H7 (cell line): ENCODE data around the gene RAB36. TPM values are rescaled to one million over a fixed set of nuclear protein-coding genes. Genes with fewer than 3 reads are reported as not detected.

Experiments
- DNase-seq: peaks from one replicate; pipeline ENCODE4 v3.0.0; 2012
- H3K27me3 ChIP-seq: 2 replicates; pipeline ENCODE4 v1.6.0; 2011; ENCODE audit warnings: mild to moderate bottlenecking, low read length; ENCODE audit not compliant: control insufficient read depth, insufficient read depth
- H3K36me3 ChIP-seq: replicated peaks from 2 replicates; pipeline ENCODE4 v1.5.1; 2011; ENCODE audit warnings: low read length; ENCODE audit not compliant: control insufficient read depth, insufficient read depth
- H3K4me3 ChIP-seq: 2 replicates; pipeline ENCODE4 v1.5.1; 2011; ENCODE audit warnings: low read depth, mild to moderate bottlenecking, control low read depth, low read length, moderate library complexity; ENCODE audit not compliant: insufficient read depth
- total RNA-seq: library from RNA; depleted of rRNA; stranded (reverse); fragments of >200 nt; shearing (Covaris generic); gene quantifications from 2 replicates; pipeline ENCODE4 v1.2.3, GENCODE V29; 2014

The RAB36 gene
- total RNA-seq, 1 experiment from 2014 or later = 1.7 TPM

GRCh38 chr22:23114721-23115020, 30.6 kb upstream of the RAB36 start:
- H3K4me3 ChIP-seq = no peak overlapping the region
- H3K27me3 ChIP-seq = no peaks in the 10 kb centered on the region
- no peak for DNase-seq
- no peaks in the 10 kb centered on the region for H3K36me3 ChIP-seq

GRCh38 chr22:23115369-23115768, 29.9 kb upstream of the RAB36 start:
- no peak for DNase-seq
- Histone ChIP-seq H3K36me3 (no peaks in the 10 kb centered on the region), H3K27me3 (no peaks in the 10 kb centered on the region), H3K4me3 (no peak overlapping the region)

DNA sequence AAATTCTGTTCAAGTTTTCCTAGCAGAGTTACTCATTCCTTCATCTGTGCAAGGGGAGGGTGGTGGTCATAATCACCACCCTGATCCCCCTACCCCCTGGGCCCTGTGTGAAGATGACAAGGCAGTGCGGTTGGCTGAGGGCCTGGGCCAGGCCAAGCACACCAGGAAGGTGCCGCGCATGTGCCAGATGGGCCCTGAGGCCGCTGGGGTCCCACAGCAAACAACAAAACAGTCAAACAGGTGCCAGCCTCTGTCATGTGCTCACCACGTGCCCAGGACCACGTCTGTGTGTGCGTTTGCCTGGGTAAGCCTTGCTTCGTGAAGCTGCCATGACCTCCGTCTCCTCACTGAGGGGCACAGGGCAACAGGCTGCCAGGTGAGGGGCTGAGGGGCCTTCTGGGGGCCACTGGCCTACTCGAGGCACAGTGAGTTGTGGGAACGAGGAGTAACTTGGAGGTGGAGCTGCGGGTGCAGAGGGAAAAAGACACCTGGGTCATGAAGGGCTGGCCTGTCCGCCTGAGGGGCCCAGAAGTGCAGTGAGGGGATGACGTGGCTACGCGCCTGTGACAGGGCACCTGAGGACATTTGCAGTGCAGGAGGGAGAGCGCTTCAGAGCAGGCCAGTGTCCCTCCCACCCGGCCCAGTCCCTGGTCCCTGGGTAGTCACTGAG, 29.3 kb upstream of the RAB36 start:
- DNase-seq = no peak
- Histone ChIP-seq H3K36me3 (no peaks in the 10 kb centered on the region), H3K27me3 (no peaks in the 10 kb centered on the region), H3K4me3 (no peak overlapping the region)

DNA sequence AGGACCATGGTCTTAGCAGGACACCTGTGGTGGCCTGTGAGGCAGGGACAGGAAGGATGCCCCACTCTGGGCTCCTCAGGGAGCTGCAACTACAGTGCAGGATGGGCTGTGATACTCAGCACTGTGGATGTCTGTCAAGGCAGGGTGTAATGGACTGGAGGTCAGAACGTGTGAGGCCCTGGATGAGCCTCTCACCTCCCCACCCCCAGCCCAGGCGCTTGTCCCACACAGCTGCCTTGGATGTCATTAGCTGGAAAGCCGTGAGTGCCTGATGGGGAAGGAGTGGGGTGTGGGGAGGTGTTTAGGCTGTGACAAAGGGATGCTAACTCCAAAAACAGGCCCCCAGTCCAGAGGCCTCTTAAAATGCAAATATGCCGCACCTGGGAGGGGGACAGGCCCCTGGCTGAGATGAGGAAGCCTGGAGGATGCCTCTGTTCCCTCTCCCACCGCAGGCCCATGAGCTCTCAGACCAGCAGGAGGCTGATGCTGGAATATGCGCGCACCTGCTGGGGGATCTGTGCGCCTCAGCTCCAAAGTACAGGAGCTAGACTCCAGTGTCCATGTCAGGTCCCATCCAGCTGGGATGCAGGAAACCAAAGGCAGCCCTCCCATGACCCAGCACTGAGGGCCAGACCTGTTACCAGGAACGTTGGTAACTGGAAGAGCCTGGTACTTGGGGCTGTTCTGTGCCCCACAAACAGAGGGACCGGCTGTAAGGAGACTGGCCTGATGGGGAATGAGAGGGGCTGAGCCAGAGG, 28.6 kb upstream of the RAB36 start:
- DNase-seq = no peak
- Histone ChIP-seq H3K27me3 (no peaks in the 10 kb centered on the region), H3K36me3 (no peaks in the 10 kb centered on the region), H3K4me3 (no peak overlapping the region)

GRCh38 chr22:23117275-23117674, 28.0 kb upstream of the RAB36 start:
- H3K27me3 ChIP-seq = no peaks in the 10 kb centered on the region

DNA sequence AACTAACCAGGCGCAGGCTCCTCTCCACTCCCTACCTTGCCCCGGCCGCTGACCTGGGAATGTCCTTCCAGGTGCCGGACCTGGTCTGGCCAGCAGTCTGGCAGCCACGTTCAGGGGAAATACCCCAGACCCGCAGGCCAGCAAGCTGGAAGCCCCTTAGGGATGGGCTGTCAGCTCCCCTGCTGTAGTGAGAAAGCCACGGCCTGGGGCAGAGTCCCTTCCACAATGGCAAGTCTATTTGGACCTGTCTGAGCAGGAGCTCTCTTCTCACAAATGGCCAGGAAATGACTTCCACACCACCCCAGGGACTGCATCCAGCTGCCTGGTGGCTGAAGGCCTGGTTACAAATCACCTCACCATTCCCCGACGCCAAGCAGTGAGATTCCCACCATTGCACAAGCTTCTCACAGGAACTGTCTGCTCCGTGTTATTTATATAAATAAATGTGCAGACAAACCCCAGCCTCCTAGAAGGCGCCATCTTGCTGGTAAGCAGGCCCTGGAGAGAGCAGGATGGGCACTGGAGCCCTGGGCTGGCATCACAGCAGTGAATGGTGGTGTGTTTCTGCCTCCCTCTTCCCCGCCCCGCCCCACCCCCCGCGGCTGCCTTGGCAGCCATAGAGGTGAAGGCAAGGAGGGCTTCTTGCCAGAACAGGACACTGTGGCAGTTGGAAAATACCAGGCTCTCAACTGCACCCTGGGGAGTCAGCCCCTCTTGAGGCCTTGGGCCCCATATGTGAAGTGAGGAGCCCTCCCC, 27.2 kb upstream of the RAB36 start:
- Histone ChIP-seq H3K27me3 (no peaks in the 10 kb centered on the region), H3K36me3 (no peaks in the 10 kb centered on the region), H3K4me3 (no peak overlapping the region)
- no peak for DNase-seq

More at GRCh38 chr22:23117275-23117674, 28.0 kb upstream of the RAB36 start:
- no peak for DNase-seq
- H3K4me3 ChIP-seq = no peak overlapping the region
- no peaks in the 10 kb centered on the region for H3K36me3 ChIP-seq

DNA sequence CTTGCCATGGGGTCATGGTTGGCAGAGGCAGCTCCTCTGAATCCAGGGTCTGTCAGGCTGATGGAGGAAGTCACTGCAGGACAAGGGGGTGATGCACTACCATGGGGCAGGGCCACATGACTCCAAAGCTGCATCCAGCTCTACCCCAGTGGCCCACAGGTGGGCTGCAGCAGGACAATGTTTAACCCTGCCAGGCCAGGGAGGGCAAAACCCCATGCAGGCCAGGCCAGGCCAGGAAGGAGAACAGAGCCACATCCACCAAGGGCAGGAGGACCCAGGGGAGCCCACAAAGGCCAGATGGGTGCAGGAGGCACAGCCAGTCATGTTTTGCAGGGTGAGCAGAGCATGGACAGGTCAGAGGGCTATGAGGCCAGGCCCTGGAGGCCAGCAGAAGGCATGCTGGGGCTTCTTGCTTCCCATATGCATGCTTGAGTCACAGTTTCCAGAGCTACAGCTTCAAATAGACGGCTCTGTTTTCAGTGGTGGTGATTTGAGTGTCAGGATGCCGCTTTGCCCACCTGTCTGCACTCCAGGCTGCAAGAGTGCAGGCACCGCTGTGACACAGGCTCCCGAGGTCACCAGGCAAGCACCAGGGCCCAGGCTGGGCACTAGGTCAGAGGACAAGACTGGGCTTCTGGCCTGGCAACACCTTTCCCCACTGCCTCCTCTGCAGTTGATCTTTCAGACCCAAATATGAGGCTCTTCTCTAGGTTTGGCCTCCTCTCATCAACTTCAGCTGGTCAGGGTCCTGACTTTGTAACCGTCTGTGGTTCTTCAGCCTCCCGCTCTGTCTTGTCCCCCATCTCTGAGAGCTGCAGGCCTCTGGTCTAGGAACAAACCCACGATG, 26.4 kb upstream of the RAB36 start:
- Histone ChIP-seq H3K27me3 (no peaks in the 10 kb centered on the region), H3K36me3 (no peaks in the 10 kb centered on the region), H3K4me3 (no peak overlapping the region)
- DNase-seq = no peak

DNA sequence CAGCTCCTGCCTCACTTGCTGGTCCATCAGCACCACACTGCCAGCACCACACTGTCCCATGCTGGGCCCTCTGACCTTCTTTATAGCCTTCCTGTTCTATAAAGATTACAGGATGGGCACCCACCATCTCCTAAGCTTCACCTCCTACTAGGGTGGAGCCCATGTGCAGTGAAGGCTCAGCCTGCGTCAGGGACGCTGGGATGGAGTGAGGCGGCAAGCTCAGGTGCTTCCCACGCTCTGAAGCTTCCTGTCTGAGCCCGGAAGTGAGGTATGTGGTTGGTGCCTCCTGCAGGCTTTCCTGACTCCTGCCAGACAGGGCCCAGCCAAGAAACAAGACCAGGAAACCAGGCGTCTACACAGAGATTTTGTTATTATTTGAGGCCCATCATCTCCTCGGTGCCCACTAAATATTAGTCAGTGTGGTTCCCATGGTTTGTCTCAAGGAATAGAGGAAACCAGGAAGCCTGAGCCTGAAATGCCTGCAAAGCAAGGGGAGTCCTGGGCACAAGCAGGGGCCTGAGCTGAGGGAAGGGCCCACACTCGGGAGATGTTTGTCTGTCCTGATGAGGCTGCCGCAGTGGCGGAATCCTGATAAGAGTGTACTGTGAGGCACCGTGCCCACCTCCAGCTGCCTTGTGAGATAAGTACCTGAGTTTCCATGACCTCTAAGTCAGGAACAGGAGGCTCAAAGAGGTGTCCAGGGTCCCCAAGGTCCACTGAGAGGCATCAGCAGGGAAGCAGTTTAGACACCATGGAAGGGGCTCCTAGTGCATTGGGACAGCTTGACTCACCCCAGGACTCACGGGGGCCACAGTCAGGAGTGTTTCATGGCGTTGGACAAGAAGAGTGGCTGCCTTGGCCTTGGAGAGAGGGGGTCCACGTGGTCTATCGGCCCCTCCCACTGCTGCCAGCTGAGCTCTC, 25.5 kb upstream of the RAB36 start:
- H3K27me3 ChIP-seq = no peaks in the 10 kb centered on the region
- DNase-seq = peak; percentile 72
- no peaks in the 10 kb centered on the region for H3K36me3 ChIP-seq
- H3K4me3 ChIP-seq = no peak overlapping the region

GRCh38 chr22:23120415-23120899, 24.8 kb upstream of the RAB36 start:
- Histone ChIP-seq H3K4me3 (no peak overlapping the region), H3K36me3 (no peaks in the 10 kb centered on the region), H3K27me3 (no peaks in the 10 kb centered on the region)
- DNase-seq = no peak

GRCh38 chr22:23121000-23121421, 24.3 kb upstream of the RAB36 start:
- Histone ChIP-seq H3K4me3 (no peak overlapping the region), H3K27me3 (no peaks in the 10 kb centered on the region), H3K36me3 (no peaks in the 10 kb centered on the region)
- no peak for DNase-seq

GRCh38 chr22:23121424-23121823, 23.9 kb upstream of the RAB36 start:
- DNase-seq = no peak
- Histone ChIP-seq H3K36me3 (no peaks in the 10 kb centered on the region), H3K27me3 (no peaks in the 10 kb centered on the region), H3K4me3 (no peak overlapping the region)

GRCh38 chr22:23122216-23122957, 22.9 kb upstream of the RAB36 start:
- Histone ChIP-seq H3K36me3 (no peaks in the 10 kb centered on the region), H3K27me3 (no peaks in the 10 kb centered on the region), H3K4me3 (no peak overlapping the region)
- DNase-seq = no peak
